Hepatocyte (in vitro differentiated cells): ENCODE results near the gene RNF169.

Source experiments
- CTCF ChIP-seq: fragments of 200-600 bp; sonication (generic); IDR thresholded peaks from 2 replicates; pipeline ENCODE4 v1.5.1; 2016; ENCODE audit warnings: antibody characterized with exemption, mild to moderate bottlenecking; ENCODE audit not compliant: poor library complexity
- EZH2 ChIP-seq: fragments of 200-600 bp; sonication (generic); IDR thresholded peaks from 2 replicates; pipeline ENCODE4 v1.6.1; 2016; ENCODE audit warnings: antibody characterized with exemption, mild to moderate bottlenecking, borderline replicate concordance
- EZH2phosphoT487 ChIP-seq: fragments of 200-600 bp; sonication (generic); IDR thresholded peaks from one replicate; pipeline ENCODE4 v1.6.1; 2018; ENCODE audit warnings: antibody characterized with exemption, mild to moderate bottlenecking, low read depth, moderate library complexity; ENCODE audit not compliant: unreplicated experiment, severe bottlenecking

- TF ChIP-seq CTCF (no peak), EZH2phosphoT487 (no peak), EZH2 (no peak)
These were observed 27.9 kb downstream of the RNF169 start for GRCh38 chr11:74776546-74776945.
